OCI-LY1 (cell line): Measurements from ENCODE around the gene GPX3.

Experiments
- H2AFZ ChIP-seq: fragments of 200-600 bp; sonication (generic), shearing (Covaris generic); 2 replicates; pipeline ENCODE4 v1.6.0; 2014; ENCODE audit warnings: antibody characterized with exemption, mild to moderate bottlenecking, low read length
- H3F3A ChIP-seq: fragments of 200-600 bp; sonication (generic), shearing (Covaris generic); 2 replicates; pipeline ENCODE4 v1.6.0; 2014; ENCODE audit warnings: mild to moderate bottlenecking, antibody characterized with exemption, low read length, moderate library complexity; ENCODE audit not compliant: insufficient read depth
- H3K27ac ChIP-seq: fragments of 200-600 bp; sonication (generic); 2 replicates; pipeline ENCODE4 v1.5.1; 2014; ENCODE audit warnings: low read length, mixed run types, mild to moderate bottlenecking, low read depth; ENCODE audit not compliant: poor library complexity, severe bottlenecking
- H3K27me3 ChIP-seq: fragments of 200-600 bp; sonication (generic); 2 replicates; pipeline ENCODE4 v1.6.0; 2014; ENCODE audit warnings: antibody characterized with exemption, mild to moderate bottlenecking, low read length, moderate library complexity; ENCODE audit not compliant: insufficient read depth
- H3K36me3 ChIP-seq: fragments of 200-600 bp; sonication (generic); 2 replicates; pipeline ENCODE4 v1.6.1; 2014; ENCODE audit warnings: mild to moderate bottlenecking, antibody characterized with exemption, low read length, moderate library complexity, mixed read lengths; ENCODE audit not compliant: insufficient read depth
- H3K4me1 ChIP-seq: fragments of 200-600 bp; sonication (generic); 2 replicates; pipeline ENCODE4 v1.5.1; 2014; ENCODE audit warnings: mild to moderate bottlenecking, low read length, moderate library complexity; ENCODE audit not compliant: insufficient read depth, severe bottlenecking
- H3K4me2 ChIP-seq: fragments of 200-600 bp; sonication (generic), shearing (Covaris generic); 2 replicates; pipeline ENCODE4 v1.6.1; 2014; ENCODE audit warnings: low read length
- H3K4me3 ChIP-seq: fragments of 200-600 bp; sonication (generic); 2 replicates; pipeline ENCODE4 v1.5.1; 2014; ENCODE audit warnings: low read length, low read depth, mild to moderate bottlenecking, mixed read lengths; ENCODE audit not compliant: poor library complexity, severe bottlenecking
- H3K79me2 ChIP-seq: fragments of 200-600 bp; shearing (Covaris generic); 2 replicates; pipeline ENCODE4 v1.6.1; 2016; ENCODE audit warnings: mixed run types, low read length, mixed read lengths; ENCODE audit not compliant: insufficient read depth
- H3K9ac ChIP-seq: fragments of 200-600 bp; sonication (generic), shearing (Covaris generic); 2 replicates; pipeline ENCODE4 v1.6.1; 2014; ENCODE audit warnings: mild to moderate bottlenecking, low read length, mixed read lengths
- H3K9me2 ChIP-seq: fragments of 200-600 bp; sonication (generic), shearing (Covaris generic); 2 replicates; pipeline ENCODE4 v1.6.1; 2014; ENCODE audit warnings: low read depth, mild to moderate bottlenecking, low read length, mixed read lengths
- H3K9me3 ChIP-seq: fragments of 200-600 bp; shearing (Covaris generic); 2 replicates; pipeline ENCODE4 v1.6.1; 2014; ENCODE audit warnings: low read length, mixed read lengths
- H4K20me1 ChIP-seq: fragments of 200-600 bp; sonication (generic), shearing (Covaris generic); 2 replicates; pipeline ENCODE4 v1.6.0; 2016; ENCODE audit warnings: mild to moderate bottlenecking, low read length; ENCODE audit not compliant: insufficient read depth
- CTCF ChIP-seq: fragments of 200-600 bp; sonication (generic), shearing (Covaris generic); IDR thresholded peaks from 2 replicates; pipeline ENCODE4 v1.5.1; 2017; ENCODE audit warnings: mild to moderate bottlenecking, antibody characterized with exemption, low read length, moderate library complexity, mixed read lengths
- EZH2 ChIP-seq: fragments of 200-600 bp; sonication (generic), shearing (Covaris generic); IDR thresholded peaks from 2 replicates; pipeline ENCODE4 v1.8.0; 2017; ENCODE audit warnings: borderline replicate concordance, mixed run types, mild to moderate bottlenecking, antibody characterized with exemption, low read length, moderate library complexity, mixed read lengths

Gene GPX3

DNA sequence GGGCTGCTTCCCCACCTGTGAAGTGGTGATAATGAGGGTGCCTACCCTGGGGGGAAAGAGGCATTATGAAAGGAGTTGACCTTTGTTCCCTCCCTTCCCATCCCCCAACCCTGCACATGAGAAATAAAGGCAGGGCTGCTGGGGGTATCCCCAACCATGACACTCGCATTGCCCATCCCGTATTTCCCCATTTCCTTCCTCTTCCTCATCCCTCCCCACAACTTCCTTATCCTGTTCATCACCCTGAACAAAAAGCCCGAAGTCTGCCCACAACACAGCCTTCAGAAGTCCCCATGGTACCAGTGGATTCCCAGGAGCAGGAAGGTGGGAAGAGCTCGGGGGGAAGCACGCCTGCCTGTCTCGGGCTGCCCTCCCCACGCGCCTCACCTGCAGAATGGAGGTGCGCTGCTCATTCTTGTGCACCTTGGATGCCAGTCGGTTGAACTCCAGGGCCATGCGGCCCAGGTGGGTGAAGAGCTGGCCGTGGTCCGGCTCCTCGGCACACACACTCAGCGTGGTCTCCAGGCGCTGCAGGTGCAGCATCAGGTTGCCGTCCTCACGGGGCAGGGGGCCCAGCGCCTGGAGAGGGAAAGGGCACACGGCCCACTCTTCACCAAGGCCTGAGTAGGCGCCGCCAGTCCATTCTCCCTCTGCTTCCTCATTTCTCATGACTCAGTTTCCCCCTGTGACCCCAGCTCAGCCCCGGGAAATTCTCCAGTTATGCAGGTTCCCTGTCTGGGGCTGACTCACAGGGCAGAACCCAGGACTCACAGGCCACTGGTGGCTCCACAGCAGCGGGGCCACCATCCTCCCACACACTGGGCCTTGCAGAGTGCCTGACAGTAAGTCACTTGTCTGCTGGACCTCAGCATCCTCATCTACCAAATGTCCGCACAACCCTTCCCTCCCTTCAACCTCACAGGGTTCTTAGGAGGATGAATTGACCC, 36.3 kb downstream of the GPX3 start:
- peaks cover 42% of the 10 kb centered on the region for H3K4me1 ChIP-seq
- no peaks in the 10 kb centered on the region for H3F3A ChIP-seq
- H3K27me3 ChIP-seq, result no peaks in the 10 kb centered on the region
- H3K36me3 ChIP-seq, result peaks cover 90% of the 10 kb centered on the region
- H3K9me2 ChIP-seq, result no peaks in the 10 kb centered on the region
- no peak overlapping the region for H3K4me2 ChIP-seq
- no peak for TF ChIP-seq EZH2
- no peak overlapping the region for H3K9ac ChIP-seq
- no peak overlapping the region for H3K4me3 ChIP-seq
- no peaks in the 10 kb centered on the region for H3K9me3 ChIP-seq
- H4K20me1 ChIP-seq, result no peaks in the 10 kb centered on the region
- no peak overlapping the region for H2AFZ ChIP-seq
- no peak overlapping the region for H3K27ac ChIP-seq
- H3K79me2 ChIP-seq, result no peaks in the 10 kb centered on the region

- no peak overlapping the region for H2AFZ ChIP-seq
- peak overlapping the region; percentile 62; the same call in 1 of the 2 replicates for H3K4me2 ChIP-seq
- TF ChIP-seq CTCF (no peak), EZH2 (no peak)
- H3K36me3 ChIP-seq, result peaks cover 93% of the 10 kb centered on the region
- H3K27ac ChIP-seq, result peak overlapping the region; percentile 95
- peak overlapping the region; percentile 57; the same call in 1 of the 2 replicates for H3K9ac ChIP-seq
- H3K9me3 ChIP-seq, result no peaks in the 10 kb centered on the region
- no peaks in the 10 kb centered on the region for H3K27me3 ChIP-seq
- no peaks in the 10 kb centered on the region for H3K9me2 ChIP-seq
- H3F3A ChIP-seq, result no peaks in the 10 kb centered on the region
- H3K79me2 ChIP-seq, result no peaks in the 10 kb centered on the region
- H3K4me3 ChIP-seq, result no peak overlapping the region
- H4K20me1 ChIP-seq, result no peaks in the 10 kb centered on the region
- peaks cover 34% of the 10 kb centered on the region for H3K4me1 ChIP-seq
These were observed 37.9 kb downstream of the GPX3 start for GRCh38 chr5:151058301-151058700.

DNA sequence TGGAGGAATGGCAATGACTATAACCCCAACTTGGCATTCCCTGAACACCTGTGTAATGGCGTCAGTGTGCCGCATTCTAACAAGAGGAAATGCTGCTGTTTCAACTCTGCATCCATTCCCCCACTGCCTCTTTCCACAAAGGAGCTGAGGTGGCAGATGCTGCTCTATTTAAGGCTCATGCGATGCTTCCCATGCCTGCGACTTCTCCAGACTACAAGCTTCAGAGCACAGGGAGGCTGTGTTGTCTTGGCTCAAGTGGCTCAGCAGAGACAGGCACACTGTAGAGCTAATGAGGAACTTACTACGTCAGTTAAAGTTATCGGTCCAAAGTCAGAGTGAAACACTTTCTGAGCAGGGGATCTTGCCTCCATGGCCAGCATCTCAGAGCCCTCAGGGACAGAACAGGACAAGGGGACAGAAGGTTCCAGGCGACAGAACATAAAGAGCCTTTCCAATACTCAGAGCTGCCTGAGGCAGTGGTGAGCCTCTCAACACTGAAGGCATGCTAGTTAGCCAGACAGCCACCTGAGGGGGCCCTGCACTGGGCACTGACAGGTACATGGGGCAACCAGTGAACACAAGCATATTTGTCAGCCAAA, 38.6 kb downstream of the GPX3 start:
- H3K27ac ChIP-seq, result peak overlapping the region; percentile 95
- no peaks in the 10 kb centered on the region for H3F3A ChIP-seq
- peaks cover 41% of the 10 kb centered on the region for H3K4me1 ChIP-seq
- H3K9me2 ChIP-seq, result no peaks in the 10 kb centered on the region
- no peak overlapping the region for H2AFZ ChIP-seq
- H3K9me3 ChIP-seq, result no peaks in the 10 kb centered on the region
- H4K20me1 ChIP-seq, result no peaks in the 10 kb centered on the region
- peak overlapping the region; percentile 62 for H3K4me2 ChIP-seq
- peak overlapping the region; percentile 57 for H3K9ac ChIP-seq
- no peaks in the 10 kb centered on the region for H3K79me2 ChIP-seq
- H3K4me3 ChIP-seq, result peak overlapping the region; percentile 21
- TF ChIP-seq EZH2 (no peak), CTCF (peak; percentile 63)
- no peaks in the 10 kb centered on the region for H3K27me3 ChIP-seq
- peaks cover 91% of the 10 kb centered on the region for H3K36me3 ChIP-seq
